Activated B cell treated with CpG ODN at 0.5 μM for 24 hours (primary cell): ENCODE results near the gene MYO5A. TPM values are rescaled to one million over a fixed set of nuclear protein-coding genes. Genes with fewer than 3 reads are reported as not detected.

Source experiments
- ATAC-seq: fragments of 200-7000 bp; cut with Tn5 transposase; one replicate; pipeline ENCODE4 v1.10.0; 2021; ENCODE audit warnings: low read depth, mild to moderate bottlenecking, moderate library complexity
- CTCF ChIA-PET: fragments of 350-600 bp; sonication (Branson Sonifier 250); formaldehyde crosslinking; loops from one replicate; lab custom pipeline; 2021; ENCODE audit warnings: antibody characterized with exemption; lab: Charles Lee
- POLR2A ChIA-PET: fragments of 350-600 bp; sonication (Branson Sonifier 250); formaldehyde crosslinking; loops from one replicate; lab custom pipeline; 2021; ENCODE audit warnings: antibody characterized with exemption; lab: Charles Lee
- DNase-seq: peaks from one replicate; pipeline ENCODE4 v3.0.0; 2022
- H3K27ac Mint-ChIP-seq: one replicate; pipeline ENCODE4 v1.8.0; 2020; ENCODE audit warnings: mixed read lengths
- H3K27me3 Mint-ChIP-seq: one replicate; pipeline ENCODE4 v1.8.0; 2021; ENCODE audit warnings: mixed read lengths
- H3K36me3 Mint-ChIP-seq: one replicate; pipeline ENCODE4 v1.8.0; 2021; ENCODE audit warnings: low read depth, mixed read lengths
- H3K4me1 Mint-ChIP-seq: one replicate; pipeline ENCODE4 v1.8.0; 2021; ENCODE audit warnings: mixed read lengths
- H3K4me3 Mint-ChIP-seq: one replicate; pipeline ENCODE4 v1.8.0; 2020; ENCODE audit warnings: mild to moderate bottlenecking, mixed read lengths
- H3K9me3 Mint-ChIP-seq: one replicate; pipeline ENCODE4 v1.8.0; 2020; ENCODE audit warnings: mixed read lengths
- CTCF ChIP-seq: fragments of 200-600 bp; IDR thresholded peaks from one replicate; pipeline ENCODE4 v1.8.0; 2022; ENCODE audit warnings: antibody characterized with exemption, mild to moderate bottlenecking
- intact Hi-C: fragments of 100-400 bp; cut with micrococcal nuclease; formaldehyde crosslinking; loops from one replicate; pipeline ENCODE4 v1.15.1; 2024
- total RNA-seq: library from RNA; stranded (reverse); gene quantifications from 2 replicates; pipeline ENCODE4 v1.2.3, GENCODE V29; 2022

MYO5A gene
- total RNA-seq, 1 donor from 2014 or later: 49.1 TPM

- ChIA-PET CTCF (interaction anchor here (1.2 kb wide), 1 partner anchor 31 kb away, joined by 3 read pairs; no protein-coding TSS in a partner anchor), POLR2A (no interaction called here)
- Mint-ChIP-seq H3K27me3 (no peaks in the 10 kb centered on the region), H3K4me3 (no peak overlapping the region), H3K27ac (no peak overlapping the region), H3K9me3 (no peaks in the 10 kb centered on the region), H3K4me1 (no peaks in the 10 kb centered on the region), H3K36me3 (no peaks in the 10 kb centered on the region)
- no peak for ATAC-seq
- DNase-seq: no peak
- TF ChIP-seq CTCF: no peak
- intact Hi-C loops: no loop called here
Measured at GRCh38 chr15:52278135-52278534, 250.5 kb downstream of the MYO5A start.

- H3K27me3 Mint-ChIP-seq: no peaks in the 10 kb centered on the region
- no peaks in the 10 kb centered on the region for H3K9me3 Mint-ChIP-seq
- ChIA-PET CTCF (no interaction called here), POLR2A (no interaction called here)
- no peak overlapping the region for H3K27ac Mint-ChIP-seq
- no peak overlapping the region for H3K4me3 Mint-ChIP-seq
- no peak for TF ChIP-seq CTCF
- intact Hi-C loops: no loop called here
- no peaks in the 10 kb centered on the region for H3K4me1 Mint-ChIP-seq
- ATAC-seq (no peak), DNase-seq (no peak)
- H3K36me3 Mint-ChIP-seq: no peaks in the 10 kb centered on the region
Measured at GRCh38 chr15:52277575-52277974, 251.1 kb downstream of the MYO5A start.

- DNase-seq (no peak), ATAC-seq (no peak)
- no peaks in the 10 kb centered on the region for H3K27me3 Mint-ChIP-seq
- H3K36me3 Mint-ChIP-seq: no peaks in the 10 kb centered on the region
- H3K4me3 Mint-ChIP-seq: no peak overlapping the region
- intact Hi-C loops: no loop called here
- no peaks in the 10 kb centered on the region for H3K9me3 Mint-ChIP-seq
- POLR2A ChIA-PET: no interaction called here
- no peak overlapping the region for H3K27ac Mint-ChIP-seq
- CTCF ChIA-PET: no interaction called here
- no peaks in the 10 kb centered on the region for H3K4me1 Mint-ChIP-seq
- TF ChIP-seq CTCF: no peak
Measured at GRCh38 chr15:52276256-52276770, 252.4 kb downstream of the MYO5A start.

GRCh38 chr15:52263563-52264282 is 265.0 kb downstream of the MYO5A start:
- H3K4me3 Mint-ChIP-seq: no peak overlapping the region
- intact Hi-C loops: loop anchor here (2.0 kb wide), 1 partner anchor 27 kb away; no protein-coding TSS in a partner anchor
- H3K4me1 Mint-ChIP-seq: peaks cover 34% of the 10 kb centered on the region
- H3K27ac Mint-ChIP-seq: peak overlapping the region; percentile 43
- no peak for TF ChIP-seq CTCF
- no peaks in the 10 kb centered on the region for H3K36me3 Mint-ChIP-seq
- no peaks in the 10 kb centered on the region for H3K27me3 Mint-ChIP-seq
- CTCF ChIA-PET: no interaction called here
- no peaks in the 10 kb centered on the region for H3K9me3 Mint-ChIP-seq
- ATAC-seq: no peak
- POLR2A ChIA-PET: interaction anchor here (1.1 kb wide), 1 partner anchor 1499 kb away, joined by 3 read pairs; no protein-coding TSS in a partner anchor
- DNase-seq: no peak

GRCh38 chr15:52262364-52262763 is 266.3 kb downstream of the MYO5A start:
- H3K4me1 Mint-ChIP-seq: peaks cover 34% of the 10 kb centered on the region
- peak overlapping the region; percentile 71 for H3K4me3 Mint-ChIP-seq
- ATAC-seq (no peak), DNase-seq (no peak)
- H3K36me3 Mint-ChIP-seq: no peaks in the 10 kb centered on the region
- CTCF ChIA-PET: interaction anchor here (0.5 to 2.1 kb wide), 11 partner anchors 26 to 612 kb away, joined by 3 to 10 read pairs (median 4); no protein-coding TSS in a partner anchor
- H3K27me3 Mint-ChIP-seq: no peaks in the 10 kb centered on the region
- peak overlapping the region; percentile 94 for H3K27ac Mint-ChIP-seq
- H3K9me3 Mint-ChIP-seq: no peaks in the 10 kb centered on the region
- POLR2A ChIA-PET: interaction anchor here (0.7 to 16.1 kb wide), 14 partner anchors 9 to 1498 kb away, joined by 3 to 297 read pairs (median 5); partner anchors contain the start of gene ATOSA
- intact Hi-C loops: loop anchor here (1.0 to 2.0 kb wide), 4 partner anchors 28 to 83 kb away; no protein-coding TSS in a partner anchor
- TF ChIP-seq CTCF: no peak
